Transverse colon (tissue), 4 donors: ENCODE results near the gene NADK.

Experiments used
- POLR2A ChIP-seq: fragments of 450-650 bp; IDR thresholded peaks from one replicate; pipeline ENCODE4 v1.6.1; 2016; ENCODE audit warnings: antibody characterized with exemption, mild to moderate bottlenecking, moderate library complexity
- POLR2AphosphoS5 ChIP-seq, 3 donors: sonication (generic); formaldehyde crosslinking; IDR thresholded peaks; one replicate each; pipeline ENCODE4 v1.6.1; 2016; ENCODE audit warnings: antibody characterized with exemption in 3 of 3
- TF ChIP-seq, protein P1 (sequence below), 5 experiments: fragments of 200-600 bp in 3 of 5; fragments of 450-650 bp in 2 of 5; sonication (generic) in 3 of 5; IDR thresholded peaks; 1 replicate in 2 of 5; 2 replicates in 3 of 5; pipeline ENCODE4 v1.5.1; 2016 to 2017; ENCODE audit warnings: antibody characterized with exemption in 5 of 5, inconsistent platforms in 3 of 5, mild to moderate bottlenecking in 2 of 5, moderate library complexity in 1 of 5

DNA sequence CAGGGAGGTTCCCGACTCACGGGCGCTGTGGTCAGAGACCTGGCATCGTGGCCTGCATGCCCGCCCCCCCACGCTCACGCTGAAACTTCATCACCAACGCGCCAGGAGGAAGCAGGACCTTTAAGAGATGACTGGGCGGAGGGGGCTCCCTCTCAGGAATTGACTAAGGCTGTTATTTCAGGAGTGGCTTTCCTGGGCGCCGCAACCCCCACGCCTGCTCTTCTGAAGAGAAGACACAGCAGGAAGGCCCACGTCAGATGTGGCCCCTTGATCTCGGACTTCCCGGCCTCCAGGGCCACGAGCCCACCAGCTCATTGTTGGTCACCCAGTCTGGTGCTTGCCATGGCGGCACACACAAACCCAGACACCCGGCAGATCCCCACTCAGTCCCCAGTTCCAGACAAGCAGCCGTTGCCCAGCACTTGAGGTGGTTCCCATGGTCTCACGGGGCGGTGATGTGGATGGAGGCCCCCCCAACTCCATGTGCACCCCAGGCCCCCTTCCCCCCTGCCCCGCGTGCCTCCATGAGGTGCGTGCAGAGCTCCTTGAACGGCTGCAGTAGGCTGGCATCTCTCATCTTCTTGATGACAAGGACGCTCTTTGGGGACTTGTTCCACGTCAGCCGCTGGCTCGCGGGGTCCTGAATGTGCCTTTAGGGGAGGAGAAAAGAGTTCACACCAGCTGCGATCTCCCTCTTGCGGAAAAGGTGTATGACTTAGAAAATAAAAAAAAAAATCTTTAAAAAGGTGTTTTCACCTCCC lies 21.4 kb downstream of the NADK start:
- TF ChIP-seq, protein P1, sequence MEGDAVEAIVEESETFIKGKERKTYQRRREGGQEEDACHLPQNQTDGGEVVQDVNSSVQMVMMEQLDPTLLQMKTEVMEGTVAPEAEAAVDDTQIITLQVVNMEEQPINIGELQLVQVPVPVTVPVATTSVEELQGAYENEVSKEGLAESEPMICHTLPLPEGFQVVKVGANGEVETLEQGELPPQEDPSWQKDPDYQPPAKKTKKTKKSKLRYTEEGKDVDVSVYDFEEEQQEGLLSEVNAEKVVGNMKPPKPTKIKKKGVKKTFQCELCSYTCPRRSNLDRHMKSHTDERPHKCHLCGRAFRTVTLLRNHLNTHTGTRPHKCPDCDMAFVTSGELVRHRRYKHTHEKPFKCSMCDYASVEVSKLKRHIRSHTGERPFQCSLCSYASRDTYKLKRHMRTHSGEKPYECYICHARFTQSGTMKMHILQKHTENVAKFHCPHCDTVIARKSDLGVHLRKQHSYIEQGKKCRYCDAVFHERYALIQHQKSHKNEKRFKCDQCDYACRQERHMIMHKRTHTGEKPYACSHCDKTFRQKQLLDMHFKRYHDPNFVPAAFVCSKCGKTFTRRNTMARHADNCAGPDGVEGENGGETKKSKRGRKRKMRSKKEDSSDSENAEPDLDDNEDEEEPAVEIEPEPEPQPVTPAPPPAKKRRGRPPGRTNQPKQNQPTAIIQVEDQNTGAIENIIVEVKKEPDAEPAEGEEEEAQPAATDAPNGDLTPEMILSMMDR (IDR thresholded peaks at IDR 0.05), result no peak
- TF ChIP-seq POLR2A, result no peak
- TF ChIP-seq POLR2AphosphoS5 (IDR thresholded peaks at IDR 0.05), result no peak
